Small intestine (tissue), 7 donors: ENCODE data around the gene AURKAIP1. TPM values are rescaled to one million over a fixed set of nuclear protein-coding genes. Genes with fewer than 3 reads are reported as not detected.

Experiments used
- DNase-seq, 2 donors: peaks; one replicate each; pipeline versions ENCODE4 v3.0.0 to v3.0.0-alpha.2; 2013
- FAIRE-seq: peaks from 2 replicates; lab custom pipeline; 2012; peaks lifted over from hg19 to GRCh38; lab: Jason Lieb, UNC
- H3K27ac ChIP-seq, 3 donors: one replicate each; pipeline ENCODE4 v1.5.1; 2013; ENCODE audit warnings: low read length in 2 of 3, mild to moderate bottlenecking in 2 of 3, control low read depth in 1 of 3, inconsistent platforms in 1 of 3, low read depth in 1 of 3, moderate library complexity in 1 of 3
- H3K27me3 ChIP-seq, 3 donors: one replicate each; pipeline ENCODE4 v1.6.1; 2013; ENCODE audit warnings: low read length in 3 of 3, inconsistent platforms in 1 of 3; ENCODE audit not compliant: control insufficient read depth in 3 of 3, insufficient read depth in 3 of 3
- H3K36me3 ChIP-seq, 3 donors: one replicate each; pipeline ENCODE4 v1.6.1; 2013; ENCODE audit warnings: low read length in 3 of 3, inconsistent platforms in 1 of 3, low read depth in 1 of 3, mild to moderate bottlenecking in 1 of 3, moderate library complexity in 1 of 3; ENCODE audit not compliant: control insufficient read depth in 3 of 3, insufficient read depth in 2 of 3
- H3K4me1 ChIP-seq, 3 donors: one replicate each; pipeline ENCODE4 v1.6.1; 2013; ENCODE audit warnings: low read length in 2 of 3, inconsistent platforms in 1 of 3, low read depth in 1 of 3, mild to moderate bottlenecking in 1 of 3, moderate library complexity in 1 of 3; ENCODE audit not compliant: control insufficient read depth in 3 of 3, insufficient read depth in 2 of 3
- H3K4me3 ChIP-seq, 3 donors: one replicate each; pipeline ENCODE4 v1.5.1; 2013; ENCODE audit warnings: low read length in 3 of 3, control low read depth in 1 of 3, inconsistent platforms in 1 of 3, low read depth in 1 of 3, mild to moderate bottlenecking in 1 of 3, moderate library complexity in 1 of 3
- H3K9me3 ChIP-seq, 2 donors: one replicate each; pipeline ENCODE4 v1.6.1; 2013; ENCODE audit warnings: low read depth in 1 of 2, low read length in 1 of 2; ENCODE audit not compliant: control insufficient read depth in 2 of 2, insufficient read depth in 1 of 2
- WGBS, 3 donors: extraction: QIAGEN DNeasy Blood & Tissue Kit; methylation state at CpG; one replicate each; pipeline ENCODE4 v1.1.7; 2013; 5-methylcytosine and 5-hydroxymethylcytosine counted together
- polyA plus RNA-seq, 4 donors: library from polyadenylated mRNA; stranded (reverse) in 3 of 4; unstranded in 1 of 4; fragments of 200-250 nt in 3 of 4; fragments of 120-200 nt in 1 of 4; gene quantifications; one replicate each; pipeline versions ENCODE4 v1.2.1 to v1.2.3, GENCODE V29; 2013
- donor health status: healthy with polysubstance abuse.
- donor health status: control.
- donor health status: control.
- donor health status: Bipolar disorder and iron deficiency.
- donor health status: healthy.

AURKAIP1 gene
- polyA plus RNA-seq, 4 donors: 88.1 to 382 (median 297) TPM

GRCh38 chr1:1353389-1354151 lies 21.4 kb downstream of the AURKAIP1 start:
- DNase-seq (no peak), FAIRE-seq (no peak)
- Histone ChIP-seq H3K4me3 (no peak overlapping the region), H3K27ac (no peak overlapping the region), H3K36me3 (peaks cover 0 to 41% (median 0%) of the 10 kb centered on the region in 3 donors), H3K4me1 (peaks cover 0 to 41% (median 0%) of the 10 kb centered on the region in 3 donors), H3K9me3 (no peaks in the 10 kb centered on the region), H3K27me3 (peaks cover 0 to 10% (median 5%) of the 10 kb centered on the region in 3 donors)
- 11 to 36% (median 12%) methylated on average over 27 to 28 of the region's 28 CpGs for WGBS, 3 donors

GRCh38 chr1:1352786-1353388 lies 22.1 kb downstream of the AURKAIP1 start:
- H3K36me3 ChIP-seq: peaks cover 0 to 41% (median 0%) of the 10 kb centered on the region in 3 donors
- H3K9me3 ChIP-seq: no peaks in the 10 kb centered on the region
- 19 to 24% (median 22%) methylated on average over 3 to 5 of the region's 5 CpGs for WGBS, 3 donors
- H3K4me3 ChIP-seq: no peak overlapping the region
- no peak for DNase-seq
- H3K27ac ChIP-seq: peak overlapping the region in 1 of 3 donors; percentile 11
- H3K4me1 ChIP-seq: peaks cover 0 to 37% (median 0%) of the 10 kb centered on the region in 3 donors
- no peak for FAIRE-seq
- peaks cover 0 to 10% (median 5%) of the 10 kb centered on the region in 3 donors for H3K27me3 ChIP-seq

- Histone ChIP-seq H3K27ac (peak overlapping the region in 2 of 3 donors; percentile 30 to 40), H3K9me3 (no peaks in the 10 kb centered on the region), H3K36me3 (peaks cover 0 to 41% (median 0%) of the 10 kb centered on the region in 3 donors), H3K27me3 (peaks cover 0 to 10% (median 5%) of the 10 kb centered on the region in 3 donors), H3K4me3 (no peak overlapping the region), H3K4me1 (peaks cover 0 to 40% (median 0%) of the 10 kb centered on the region in 3 donors)
- WGBS, 3 donors: 62 to 74% (median 68%) methylated on average over 27 to 29 of the region's 29 CpGs
- DNase-seq (no peak), FAIRE-seq (no peak)
These were observed 23.2 kb downstream of the AURKAIP1 start for GRCh38 chr1:1351511-1352427.

- Histone ChIP-seq H3K27me3 (peaks cover 0 to 3% (median 2%) of the 10 kb centered on the region in 3 donors), H3K4me3 (peak within 1 kb of the TSS; percentile 69 to 84 (median 74)), H3K9me3 (no peaks in the 10 kb centered on the region), H3K27ac (peak within 1 kb of the TSS; percentile 82 to 86 (median 85)), H3K4me1 (peaks cover 2 to 59% (median 6%) of the 10 kb centered on the region in 3 donors), H3K36me3 (peaks cover 0 to 58% (median 0%) of the 10 kb centered on the region in 3 donors)
- DNase-seq (peak; percentile 51 to 85), FAIRE-seq (no peak)
- 0 to 1% (median 1%) methylated on average over 39 to 122 of the region's 122 CpGs for WGBS, 3 donors
These were observed 25.6 kb downstream of the AURKAIP1 start, which contains the start of gene DVL1 for GRCh38 chr1:1349256-1350012. DVL1 (minus strand) TSS chr1:1349418; CDS start chr1:1349065, 353 bp downstream.

GRCh38 chr1:1348420-1349255 lies 26.4 kb downstream of the AURKAIP1 start:
- H3K27me3 ChIP-seq: no peaks in the 10 kb centered on the region
- FAIRE-seq (no peak), DNase-seq (peak in 1 of 2 donors; percentile 76)
- H3K4me3 ChIP-seq: peak overlapping the region; percentile 69 to 84 (median 74)
- no peaks in the 10 kb centered on the region for H3K9me3 ChIP-seq
- H3K4me1 ChIP-seq: peaks cover 2 to 57% (median 10%) of the 10 kb centered on the region in 3 donors
- H3K36me3 ChIP-seq: peaks cover 0 to 56% (median 0%) of the 10 kb centered on the region in 3 donors
- 0 to 1% (median 1%) methylated on average over 47 to 109 of the region's 109 CpGs for WGBS, 3 donors
- H3K27ac ChIP-seq: peak overlapping the region; percentile 82 to 86 (median 84)

- H3K4me1 ChIP-seq: peaks cover 2 to 49% (median 10%) of the 10 kb centered on the region in 3 donors
- peak overlapping the region; percentile 82 to 86 (median 84) for H3K27ac ChIP-seq
- H3K27me3 ChIP-seq: no peaks in the 10 kb centered on the region
- FAIRE-seq (no peak), DNase-seq (peak; percentile 74 to 81)
- H3K36me3 ChIP-seq: peaks cover 0 to 53% (median 0%) of the 10 kb centered on the region in 3 donors
- no peaks in the 10 kb centered on the region for H3K9me3 ChIP-seq
- H3K4me3 ChIP-seq: peak overlapping the region; percentile 69 to 84 (median 74)
- 23 to 37% (median 30%) methylated on average over 25 to 26 of the region's 26 CpGs for WGBS, 3 donors
These were observed 27.2 kb downstream of the AURKAIP1 start for GRCh38 chr1:1347663-1348419.
